HepG2 (cell line): ENCODE measurements around the gene CRADD. TPM values are rescaled to one million over a fixed set of nuclear protein-coding genes. Genes with fewer than 3 reads are reported as not detected.
"Not testable (repeated sequence)": the region's sequence is repeated elsewhere in the genome, so short reads cannot be mapped to it uniquely, and the experiment has no call there.

ENCODE experiments used
- ATAC-seq: fragments of 200-7000 bp; cut with Tn5 transposase; 3 replicates; pipeline ENCODE4 v1.9.1; 2020; ENCODE audit warnings: mild to moderate bottlenecking, moderate library complexity
- BruUV-seq: library from RNA; stranded (reverse); fragments of 400-500 nt; replicated peaks from 2 replicates; lab custom pipeline; 2021; lab: Mats Ljungman, UMichigan
- CTCF ChIA-PET: fragments of 300-600 bp; formaldehyde crosslinking; extraction: SDS; loops from one replicate; lab custom pipeline; 2021; ENCODE audit warnings: low total read pairs, inconsistent platforms, low intra/inter-chr PET ratio; lab: Yijun Ruan, JAX
- POLR2A ChIA-PET: fragments of 350-600 bp; sonication (Branson Sonifier 250); formaldehyde crosslinking; loops from one replicate; lab custom pipeline; 2020; ENCODE audit warnings: antibody characterized with exemption, inconsistent platforms; lab: Yijun Ruan, JAX
- DNase-seq: peaks from one replicate; pipeline ENCODE4 v3.0.0-alpha.2; 2015; ENCODE audit warnings: low spot score
- FAIRE-seq: peaks from 3 replicates; lab custom pipeline; 2011; peaks lifted over from hg19 to GRCh38; lab: Jason Lieb, UNC
- H2AFZ ChIP-seq: one replicate; pipeline ENCODE4 v1.6.1; 2011; ENCODE audit warnings: low read length, inconsistent platforms
- H3K27ac ChIP-seq: fragments of 300-600 bp; 3 replicates; pipeline ENCODE4 v1.8.0; 2011; ENCODE audit warnings: mixed run types, mild to moderate bottlenecking, mixed read lengths, low read length, inconsistent platforms; ENCODE audit not compliant: insufficient read depth; ENCODE audit errors: extremely low read length
- H3K27me3 ChIP-seq, 2 experiments: fragments of 200-600 bp in 1 of 2; 2 replicates in 1 of 2; 3 replicates in 1 of 2; pipeline versions ENCODE4 v1.6.0 to v1.8.0; 2011; ENCODE audit warnings: low read length in 2 of 2, mild to moderate bottlenecking in 2 of 2, moderate library complexity in 2 of 2, inconsistent platforms in 1 of 2; ENCODE audit not compliant: insufficient read depth in 2 of 2, control insufficient read depth in 1 of 2
- H3K36me3 ChIP-seq, 2 experiments: fragments of 200-600 bp in 1 of 2; replicated peaks in 1 of 2; 2 replicates in 1 of 2; 3 replicates in 1 of 2; pipeline versions ENCODE4 v1.5.1 to v1.8.0; 2011; ENCODE audit warnings: low read length in 2 of 2, inconsistent platforms in 1 of 2; ENCODE audit not compliant: insufficient read depth in 2 of 2, control insufficient read depth in 1 of 2
- H3K4me1 ChIP-seq: 2 replicates; pipeline ENCODE4 v1.5.1; 2012; ENCODE audit warnings: low read length, inconsistent platforms; ENCODE audit not compliant: insufficient read depth
- H3K4me2 ChIP-seq: 2 replicates; pipeline ENCODE4 v1.6.0; 2011; ENCODE audit warnings: low read depth, low read length, inconsistent platforms
- H3K4me3 ChIP-seq, 3 experiments: fragments of 200-600 bp in 1 of 3; sonication (generic), shearing (Covaris generic) in 1 of 3; replicated peaks in 1 of 3; 2 replicates each; pipeline ENCODE4 v1.5.1; 2011 to 2016; ENCODE audit warnings: low read length in 3 of 3, inconsistent platforms in 2 of 3, low read depth in 2 of 3, mild to moderate bottlenecking in 2 of 3, control low read depth in 1 of 3, mixed read lengths in 1 of 3; ENCODE audit not compliant: insufficient read depth in 1 of 3
- H3K79me2 ChIP-seq: one replicate; pipeline ENCODE4 v1.6.1; 2011; ENCODE audit warnings: low read length, inconsistent platforms; ENCODE audit not compliant: insufficient read depth
- H3K9ac ChIP-seq: 2 replicates; pipeline ENCODE4 v1.6.0; 2011; ENCODE audit warnings: mild to moderate bottlenecking, low read depth, low read length, inconsistent platforms; ENCODE audit not compliant: insufficient read depth
- H3K9me3 ChIP-seq: 2 replicates; pipeline ENCODE4 v1.5.1; 2012; ENCODE audit warnings: mild to moderate bottlenecking, low read length
- H4K20me1 ChIP-seq: 2 replicates; pipeline ENCODE4 v1.6.0; 2011; ENCODE audit warnings: inconsistent platforms, mild to moderate bottlenecking, low read length, moderate library complexity; ENCODE audit not compliant: insufficient read depth
- KDM5B ChIP-seq: sonication (generic); formaldehyde crosslinking; IDR thresholded peaks from 2 replicates; pipeline ENCODE4 v1.4.0; 2020; ENCODE audit warnings: missing genetic modification reagents, mild to moderate bottlenecking, borderline replicate concordance
- ZNF138 ChIP-seq: sonication (generic); formaldehyde crosslinking; IDR thresholded peaks from 2 replicates; pipeline ENCODE4 v1.5.0; 2020; ENCODE audit warnings: mild to moderate bottlenecking, low read depth, missing genetic modification reagents
- ZNF644 ChIP-seq: IDR thresholded peaks from 2 replicates; pipeline ENCODE4 v1.6.1; 2016; ENCODE audit warnings: low read depth
- WGBS: methylation state at CpG from one replicate; pipeline ENCODE4 v1.1.6; 2017; ENCODE audit warnings: low lambda C conversion rate; 5-methylcytosine and 5-hydroxymethylcytosine counted together
- in situ Hi-C: cut with HindIII; loops from 2 replicates; pipeline ENCODE4 v1.10.0; 2017; ENCODE audit warnings: low pct_unique_long_range_greater_than_20kb; ENCODE audit not compliant: extremely low pct_ligation_motif_present
- intact Hi-C: fragments of 100-400 bp; cut with micrococcal nuclease; formaldehyde crosslinking; loops from one replicate; pipeline ENCODE4 v1.10.0; 2022; ENCODE audit not compliant: unreplicated experiment
- polyA plus RNA-seq, 8 experiments: library from polyadenylated mRNA; depleted of rRNA in 3 of 8; stranded (reverse) in 7 of 8; unstranded in 1 of 8; fragments of >200 nt; fragmentation: Illumina TruSeq in 4 of 8; extraction: Trizol in 4 of 8; gene quantifications; 2 replicates each; pipeline versions ENCODE4 v1.2.1 to v1.2.3, GENCODE V29; 2011 to 2016; ENCODE audit warnings: low read depth in 4 of 8, missing spikeins in 1 of 8, mixed read lengths in 1 of 8; ENCODE audit not compliant: insufficient read depth in 1 of 8
- total RNA-seq, 5 experiments: library from RNA; depleted of rRNA; stranded (reverse); fragments of >200 nt; fragmentation: Illumina TruSeq; extraction: Trizol; gene quantifications; 2 replicates each; pipeline ENCODE4 v1.2.3, GENCODE V29; 2016; ENCODE audit warnings: low read depth in 1 of 5
- TF ChIP-seq, protein P1 (sequence below): sonication (generic); formaldehyde crosslinking; IDR thresholded peaks from 2 replicates; pipeline ENCODE4 v1.4.0; 2020; ENCODE audit warnings: mild to moderate bottlenecking, missing genetic modification reagents

The CRADD gene
- total and polyA plus RNA-seq, 2 of the 13 experiments (the other 11 are each of a cell fraction or from before 2014, with no cell fraction given), result 12.4 to 18.8 TPM

DNA sequence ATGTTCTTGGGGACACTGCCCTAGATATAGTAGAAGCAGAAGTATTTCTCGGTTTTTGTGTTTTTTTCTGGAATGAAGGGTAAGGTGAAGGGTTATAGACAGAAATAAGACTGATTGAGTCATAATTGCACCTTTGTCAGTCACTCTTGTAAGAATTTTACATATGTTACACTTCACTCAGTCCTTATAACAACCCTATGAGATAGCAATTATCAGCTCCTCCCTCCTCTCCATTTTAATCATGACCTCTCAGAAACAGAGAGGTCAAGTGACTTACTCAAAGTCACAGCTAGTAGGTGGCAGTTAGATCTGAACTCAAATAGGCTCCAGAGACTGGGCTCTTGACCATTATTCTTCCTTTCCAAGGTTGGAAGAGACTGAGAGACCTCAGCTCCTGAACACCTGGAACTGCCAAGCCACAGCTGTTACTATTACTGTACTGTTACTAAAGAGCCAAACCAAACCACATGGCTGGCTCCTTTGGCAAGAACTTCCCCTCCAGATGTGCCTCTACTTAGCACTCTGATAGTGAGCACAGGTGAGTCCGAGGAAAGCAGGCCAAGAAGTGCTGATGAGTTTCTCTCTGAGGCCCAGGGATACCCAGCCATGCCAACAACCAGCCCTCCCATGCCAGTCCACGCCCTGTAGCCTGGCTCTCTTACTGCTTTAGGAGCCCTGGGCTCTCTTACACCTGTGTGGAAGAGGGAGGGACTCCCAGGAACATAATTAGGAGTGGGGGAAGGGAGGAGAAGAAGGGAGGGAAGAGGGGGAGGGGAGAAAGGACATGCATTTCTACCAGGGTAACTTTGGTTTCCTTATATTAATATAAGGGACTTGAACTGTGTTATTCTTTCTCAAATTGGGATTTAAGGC is 121.3 kb downstream of the CRADD start (continued):
- TF ChIP-seq, protein P1, sequence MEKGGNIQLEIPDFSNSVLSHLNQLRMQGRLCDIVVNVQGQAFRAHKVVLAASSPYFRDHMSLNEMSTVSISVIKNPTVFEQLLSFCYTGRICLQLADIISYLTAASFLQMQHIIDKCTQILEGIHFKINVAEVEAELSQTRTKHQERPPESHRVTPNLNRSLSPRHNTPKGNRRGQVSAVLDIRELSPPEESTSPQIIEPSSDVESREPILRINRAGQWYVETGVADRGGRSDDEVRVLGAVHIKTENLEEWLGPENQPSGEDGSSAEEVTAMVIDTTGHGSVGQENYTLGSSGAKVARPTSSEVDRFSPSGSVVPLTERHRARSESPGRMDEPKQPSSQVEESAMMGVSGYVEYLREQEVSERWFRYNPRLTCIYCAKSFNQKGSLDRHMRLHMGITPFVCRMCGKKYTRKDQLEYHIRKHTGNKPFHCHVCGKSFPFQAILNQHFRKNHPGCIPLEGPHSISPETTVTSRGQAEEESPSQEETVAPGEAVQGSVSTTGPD (CRISPR knock-in tag), result no peak
- TF ChIP-seq ZNF644 (CRISPR knock-in tag) (no peak), KDM5B (CRISPR knock-in tag) (no peak), ZNF138 (CRISPR knock-in tag) (no peak)

DNA sequence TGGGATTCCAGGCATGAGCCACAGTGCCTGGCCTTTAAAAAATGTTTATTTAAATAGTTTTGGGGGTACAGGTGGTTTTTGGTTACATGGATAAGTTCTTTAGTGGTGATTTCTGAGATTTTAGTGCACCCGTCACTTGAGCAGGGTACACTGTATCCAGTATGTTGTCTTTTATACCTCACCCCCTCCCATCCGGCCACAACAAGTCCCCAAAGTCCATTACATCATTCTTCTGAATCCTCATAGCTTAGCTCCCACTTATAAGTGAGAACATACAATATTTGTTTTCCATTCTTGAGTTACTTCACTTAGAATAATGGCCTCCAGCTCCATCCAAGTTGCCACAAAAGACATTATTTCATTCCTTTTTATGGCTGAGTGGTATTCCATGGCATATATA is 124.5 kb downstream of the CRADD start:
- FAIRE-seq, H3K36me3 ChIP-seq, intact Hi-C loops, H2AFZ ChIP-seq, H3K79me2 ChIP-seq, H3K4me1 ChIP-seq, H3K9ac ChIP-seq, H3K4me3 ChIP-seq, in situ Hi-C loops, H3K9me3 ChIP-seq, DNase-seq, H3K27ac ChIP-seq, CTCF ChIA-PET, BruUV-seq, POLR2A ChIA-PET, H3K27me3 ChIP-seq, H3K4me2 ChIP-seq, H4K20me1 ChIP-seq, ATAC-seq: not testable (repeated sequence)
- WGBS, result 100% methylated on average over 2 of the region's 2 CpGs
